ENCODE measurements around the gene STK4.

STK4 gene

GRCh38 chr20:44967207-44967807 lies 995 bp downstream of the STK4 start:
- TF ChIP-seq CTCF (IDR thresholded peaks at IDR 0.05; ENCODE audit: control extremely low read depth, extremely low read depth, low read depth, missing control alignments) = no peak
- DNase-seq (ENCODE audit: extremely low spot score) = no peak
- POLR2A ChIA-PET = interaction anchor here (0.6 to 0.8 kb wide), 2 partner anchors 30 to 45 kb away, joined by 3 to 4 read pairs; no protein-coding TSS in a partner anchor
- CTCF ChIA-PET = interaction anchor here (1.1 to 2.9 kb wide), 4 partner anchors 12 to 129 kb away, joined by 4 to 11 read pairs (median 5); no protein-coding TSS in a partner anchor

- no peak for DNase-seq (ENCODE audit: extremely low spot score)
- CTCF ChIA-PET = interaction anchor here (1.1 to 1.2 kb wide), 2 partner anchors 12 to 142 kb away, joined by 3 read pairs; no protein-coding TSS in a partner anchor
- no peak for TF ChIP-seq CTCF (IDR thresholded peaks at IDR 0.05; ENCODE audit: control extremely low read depth, extremely low read depth, low read depth, missing control alignments)
- POLR2A ChIA-PET = interaction anchor here (0.6 kb wide), 1 partner anchor 55 kb away, joined by 6 read pairs; no protein-coding TSS in a partner anchor
These were observed 3.1 kb downstream of the STK4 start for GRCh38 chr20:44969300-44969894.

- POLR2A ChIA-PET = interaction anchor here (0.7 kb wide), 1 partner anchor 1180 kb away, joined by 3 read pairs; no protein-coding TSS in a partner anchor
- DNase-seq (ENCODE audit: extremely low spot score) = no peak
- CTCF ChIA-PET = interaction anchor here (0.6 to 1.5 kb wide), 3 partner anchors 11 to 74 kb away, joined by 3 to 4 read pairs (median 3); no protein-coding TSS in a partner anchor
- no peak for TF ChIP-seq CTCF (IDR thresholded peaks at IDR 0.05; ENCODE audit: control extremely low read depth, extremely low read depth, low read depth, missing control alignments)
These were observed 4.0 kb downstream of the STK4 start for GRCh38 chr20:44970243-44970757.

GRCh38 chr20:44973053-44973452 lies 6.7 kb downstream of the STK4 start:
- POLR2A ChIA-PET = no interaction called here
- CTCF ChIA-PET = interaction anchor here (1.3 kb wide), 1 partner anchor 22 kb away, joined by 5 read pairs; no protein-coding TSS in a partner anchor
- DNase-seq (ENCODE audit: extremely low spot score) = no peak
- no peak for TF ChIP-seq CTCF (IDR thresholded peaks at IDR 0.05; ENCODE audit: control extremely low read depth, extremely low read depth, low read depth, missing control alignments)

- ChIA-PET CTCF (no interaction called here), POLR2A (no interaction called here)
- no peak for DNase-seq (ENCODE audit: extremely low spot score)
- TF ChIP-seq CTCF (IDR thresholded peaks at IDR 0.05; ENCODE audit: control extremely low read depth, extremely low read depth, low read depth, missing control alignments) = no peak
These were observed 10.4 kb downstream of the STK4 start for GRCh38 chr20:44976698-44977097.

- POLR2A ChIA-PET = interaction anchor here (0.6 kb wide), 1 partner anchor 963 kb away, joined by 3 read pairs; no protein-coding TSS in a partner anchor
These were observed 12.8 kb downstream of the STK4 start for GRCh38 chr20:44979090-44979621.

More at GRCh38 chr20:44979090-44979621, 12.8 kb downstream of the STK4 start:
- TF ChIP-seq CTCF (IDR thresholded peaks at IDR 0.05; ENCODE audit: control extremely low read depth, extremely low read depth, low read depth, missing control alignments) = no peak
- DNase-seq (ENCODE audit: extremely low spot score) = peak; percentile 65
- CTCF ChIA-PET = interaction anchor here (1.0 to 3.0 kb wide), 7 partner anchors 8 to 117 kb away, joined by 3 to 11 read pairs (median 5); partner anchors contain the start of genes STK4 and TOMM34

Data from GM10248 (cell line).